PC-3 (cell line): ENCODE data around the gene FCN3. TPM values are rescaled to one million over a fixed set of nuclear protein-coding genes. Genes with fewer than 3 reads are reported as not detected.

Experiments
- ATAC-seq: fragments of 200-7000 bp; cut with Tn5 transposase; 2 replicates; pipeline ENCODE4 v1.9.1; 2020; ENCODE audit warnings: mild to moderate bottlenecking, moderate library complexity
- BruUV-seq: library from RNA; stranded (reverse); fragments of 400-500 nt; replicated peaks from 2 replicates; lab custom pipeline; 2021; lab: Mats Ljungman, UMichigan
- CTCF ChIA-PET: fragments of 300-600 bp; sonication (Branson Sonifier 250); formaldehyde crosslinking; loops from one replicate; lab custom pipeline; 2022; ENCODE audit warnings: antibody characterized with exemption; lab: Charles Lee
- POLR2A ChIA-PET: fragments of 300-600 bp; sonication (Branson Sonifier 250); formaldehyde crosslinking; loops from one replicate; lab custom pipeline; 2022; ENCODE audit warnings: antibody characterized with exemption; ENCODE audit not compliant: unreplicated experiment; lab: Charles Lee
- DNase-seq: peaks from one replicate; pipeline ENCODE4 v3.0.0-alpha.2; 2015
- H2AFZ ChIP-seq: fragments of 300-600 bp; sonication (generic); 2 replicates; pipeline ENCODE4 v1.6.0; 2016; ENCODE audit warnings: antibody characterized with exemption, low read length
- H3F3A ChIP-seq: fragments of 300-600 bp; sonication (generic); one replicate; pipeline ENCODE4 v1.6.0; 2017; ENCODE audit warnings: antibody characterized with exemption, low read length, control low read depth, mild to moderate bottlenecking; ENCODE audit not compliant: unreplicated experiment
- H3K27ac ChIP-seq: fragments of 300-600 bp; sonication (generic); 2 replicates; pipeline ENCODE4 v1.5.1; 2016; ENCODE audit warnings: mild to moderate bottlenecking, low read length
- H3K27me3 ChIP-seq: fragments of 300-600 bp; sonication (generic); 2 replicates; pipeline ENCODE4 v1.6.1; 2016; ENCODE audit warnings: low read length, mixed read lengths
- H3K36me3 ChIP-seq: fragments of 300-600 bp; sonication (generic); 2 replicates; pipeline ENCODE4 v1.6.1; 2016; ENCODE audit warnings: low read depth, mixed run types, low read length, mixed read lengths
- H3K4me1 ChIP-seq: fragments of 300-600 bp; sonication (generic); 2 replicates; pipeline ENCODE4 v1.5.1; 2016; ENCODE audit warnings: low read length; ENCODE audit not compliant: insufficient read depth
- H3K4me2 ChIP-seq: fragments of 300-600 bp; sonication (generic); 2 replicates; pipeline ENCODE4 v1.6.0; 2016; ENCODE audit warnings: low read length
- H3K4me3 ChIP-seq: fragments of 300-600 bp; sonication (generic); 2 replicates; pipeline ENCODE4 v1.5.1; 2016; ENCODE audit warnings: mild to moderate bottlenecking, low read length, mixed read lengths
- H3K79me2 ChIP-seq: fragments of 300-600 bp; sonication (generic); 2 replicates; pipeline ENCODE4 v1.6.1; 2017; ENCODE audit warnings: low read length, mixed read lengths
- H3K9ac ChIP-seq: fragments of 300-600 bp; sonication (generic); 2 replicates; pipeline ENCODE4 v1.6.0; 2016; ENCODE audit warnings: mild to moderate bottlenecking, low read length
- H3K9me2 ChIP-seq: fragments of 300-600 bp; sonication (generic); replicated peaks from 2 replicates; pipeline ENCODE4 v1.6.1; 2016; ENCODE audit warnings: mixed run types, low read length, mixed read lengths
- H3K9me3 ChIP-seq: fragments of 300-600 bp; sonication (generic); 2 replicates; pipeline ENCODE4 v1.6.1; 2016; ENCODE audit warnings: low read length, mixed read lengths
- H4K20me1 ChIP-seq: fragments of 300-600 bp; sonication (generic); 2 replicates; pipeline ENCODE4 v1.6.1; 2016; ENCODE audit warnings: low read length, mixed read lengths
- CTCF ChIP-seq: fragments of 300-600 bp; sonication (generic); conservative IDR thresholded peaks from 2 replicates; pipeline ENCODE4 v1.5.1; 2017; ENCODE audit warnings: antibody characterized with exemption, low read depth, mild to moderate bottlenecking, low read length
- EZH2 ChIP-seq: fragments of 300-600 bp; sonication (generic); IDR thresholded peaks from one replicate; pipeline ENCODE4 v1.6.1; 2017; ENCODE audit warnings: antibody characterized with exemption, mild to moderate bottlenecking, low read length; ENCODE audit not compliant: unreplicated experiment
- EZH2phosphoT487 ChIP-seq: fragments of 300-600 bp; sonication (generic); IDR thresholded peaks from 2 replicates; pipeline ENCODE4 v1.6.1; 2018; ENCODE audit warnings: mild to moderate bottlenecking, antibody characterized with exemption, low read length, borderline replicate concordance
- intact Hi-C: fragments of 100-400 bp; cut with micrococcal nuclease; formaldehyde crosslinking; loops from 2 replicates; pipeline ENCODE4 v1.9.0; 2023
- total RNA-seq: library from RNA; depleted of rRNA; stranded (reverse); fragments of >200 nt; gene quantifications from 2 replicates; pipeline ENCODE4 v1.2.3, GENCODE V29; 2014

Gene FCN3
- total RNA-seq, 1 experiment from 2014 or later: not detected

- intact Hi-C loops: loop anchor here (2.0 kb wide), 1 partner anchor 25 kb away; no protein-coding TSS in a partner anchor
- H3K4me1 ChIP-seq: peaks cover 13% of the 10 kb centered on the region
- H3K27ac ChIP-seq: no peak overlapping the region
- no peaks in the 10 kb centered on the region for H3F3A ChIP-seq
- TF ChIP-seq CTCF (no peak), EZH2phosphoT487 (no peak), EZH2 (no peak)
- no peak overlapping the region for H2AFZ ChIP-seq
- ChIA-PET CTCF (no interaction called here), POLR2A (no interaction called here)
- DNase-seq (no peak), ATAC-seq (no peak)
- no peaks in the 10 kb centered on the region for H3K9me2 ChIP-seq
- BruUV-seq: no TSS peak
- H3K36me3 ChIP-seq: no peaks in the 10 kb centered on the region; the same call in 1 of the 2 replicates
- H3K9ac ChIP-seq: no peak overlapping the region
- H3K79me2 ChIP-seq: peaks cover 10% of the 10 kb centered on the region
- no peaks in the 10 kb centered on the region for H4K20me1 ChIP-seq
- H3K27me3 ChIP-seq: no peaks in the 10 kb centered on the region
- no peak overlapping the region; the same call in 1 of the 2 replicates for H3K4me2 ChIP-seq
- H3K9me3 ChIP-seq: no peaks in the 10 kb centered on the region
- no peak overlapping the region for H3K4me3 ChIP-seq
Measured at GRCh38 chr1:27363766-27364695, 10.6 kb downstream of the FCN3 start.

DNA sequence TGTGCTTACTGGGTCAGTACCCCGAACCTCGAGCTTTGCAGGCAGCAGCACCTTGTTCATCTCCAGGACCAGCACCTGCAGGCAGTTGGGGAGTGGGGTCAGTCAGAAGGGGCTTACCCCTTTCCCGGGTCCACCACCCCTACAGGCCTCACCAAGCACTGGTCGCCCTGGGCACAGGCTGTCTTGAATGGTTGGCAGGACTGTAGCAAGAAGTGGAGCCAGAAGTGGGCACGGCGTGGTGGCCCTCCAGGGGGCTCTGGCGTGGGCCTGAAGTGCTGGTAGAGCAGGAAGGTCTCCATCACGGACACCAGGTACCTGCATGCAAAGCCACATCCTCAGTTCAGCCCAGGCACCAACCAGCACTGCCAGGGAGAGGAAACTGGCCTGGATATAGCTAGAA, 13.1 kb downstream of the FCN3 start:
- DNase-seq: no peak
- intact Hi-C loops: no loop called here
- no peak overlapping the region for H3K4me2 ChIP-seq
- no peak overlapping the region for H2AFZ ChIP-seq
- no peaks in the 10 kb centered on the region for H3K27me3 ChIP-seq
- peaks cover 6% of the 10 kb centered on the region for H3K4me1 ChIP-seq
- H3K4me3 ChIP-seq: no peak overlapping the region
- H3K9ac ChIP-seq: no peak overlapping the region
- no peak for TF ChIP-seq CTCF
- TF ChIP-seq EZH2phosphoT487: no peak
- no peak for TF ChIP-seq EZH2
- ChIA-PET CTCF (no interaction called here), POLR2A (no interaction called here)
- H3K9me3 ChIP-seq: no peaks in the 10 kb centered on the region
- BruUV-seq: no TSS peak
- peaks cover 10% of the 10 kb centered on the region for H3K36me3 ChIP-seq
- no peak overlapping the region for H3K27ac ChIP-seq
- no peak for ATAC-seq
- H4K20me1 ChIP-seq: no peaks in the 10 kb centered on the region
- no peaks in the 10 kb centered on the region for H3F3A ChIP-seq
- H3K9me2 ChIP-seq: no peaks in the 10 kb centered on the region
- H3K79me2 ChIP-seq: peaks cover 10% of the 10 kb centered on the region

GRCh38 chr1:27361044-27361402, 13.6 kb downstream of the FCN3 start:
- H2AFZ ChIP-seq: no peak overlapping the region
- POLR2A ChIA-PET: no interaction called here
- no peak for DNase-seq
- peaks cover 10% of the 10 kb centered on the region for H3K79me2 ChIP-seq
- H3K27me3 ChIP-seq: no peaks in the 10 kb centered on the region
- BruUV-seq: no TSS peak
- no peak overlapping the region for H3K4me2 ChIP-seq
- CTCF ChIA-PET: no interaction called here
- H3K9me2 ChIP-seq: no peaks in the 10 kb centered on the region
- H3K36me3 ChIP-seq: peaks cover 10% of the 10 kb centered on the region
- H3K4me1 ChIP-seq: peaks cover 6% of the 10 kb centered on the region
- TF ChIP-seq EZH2phosphoT487 (no peak), EZH2 (no peak), CTCF (no peak)
- no peaks in the 10 kb centered on the region for H4K20me1 ChIP-seq
- no peak overlapping the region for H3K27ac ChIP-seq
- intact Hi-C loops: no loop called here
- ATAC-seq: no peak
- no peak overlapping the region for H3K4me3 ChIP-seq
- no peaks in the 10 kb centered on the region for H3K9me3 ChIP-seq
- H3F3A ChIP-seq: no peaks in the 10 kb centered on the region
- H3K9ac ChIP-seq: no peak overlapping the region
